Stimulated activated CD4-positive, alpha-beta T cell treated with anti-CD3 and anti-CD28 coated beads, Interleukin-4, amount 100 ng/mL, for 4 hours (primary cell): ENCODE measurements around the gene YIPF5.

Source experiments
- DNase-seq, 2 experiments: peaks; one replicate each; pipeline ENCODE4 v3.0.0-alpha.2; 2020

Gene YIPF5

DNA sequence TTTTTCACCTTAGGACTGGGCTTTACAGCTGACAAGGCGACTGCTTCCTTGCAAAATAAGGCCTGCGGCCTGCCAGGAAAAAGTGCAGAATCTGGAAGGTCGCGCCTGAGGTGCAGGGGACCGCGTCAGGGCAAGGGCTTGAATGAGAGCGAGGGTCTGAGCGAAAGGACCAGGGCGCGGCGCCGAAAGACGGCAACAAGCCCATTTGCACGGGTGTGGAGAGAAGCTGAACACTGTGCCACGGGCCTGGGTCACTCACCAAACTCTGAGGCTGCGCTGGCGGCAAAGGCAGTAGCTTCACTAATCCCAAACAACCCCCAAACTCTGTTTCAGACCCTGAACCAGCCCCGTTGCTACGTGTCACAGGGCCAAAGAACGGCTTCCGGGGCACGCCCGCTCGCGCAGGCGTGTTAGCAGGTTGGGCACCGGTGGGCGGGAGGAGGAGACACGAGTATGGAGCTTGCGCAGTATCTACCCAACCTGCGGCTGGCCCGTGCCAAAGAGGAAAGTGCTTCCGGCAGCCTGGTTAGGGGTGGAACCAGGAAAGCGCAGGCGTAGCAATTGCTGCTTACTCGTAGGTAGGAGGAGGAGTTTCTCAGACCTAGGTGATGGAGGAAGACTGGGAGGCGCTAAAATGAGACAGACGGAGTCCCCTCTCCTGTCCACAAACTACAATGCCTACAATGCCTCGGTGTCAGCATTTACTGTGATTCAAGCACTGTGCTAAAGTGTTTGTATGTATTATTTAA lies at the start of gene YIPF5, which contains the start of gene KCTD16:
YIPF5 (minus strand) TSS at position 384 of the 749 bp plus-strand sequence. CDS start 704 bp downstream, outside the sequence.
KCTD16 (plus strand) TSS at position 598 of the 749 bp plus-strand sequence.
- peak; percentile 93 to 99 for DNase-seq

DNA sequence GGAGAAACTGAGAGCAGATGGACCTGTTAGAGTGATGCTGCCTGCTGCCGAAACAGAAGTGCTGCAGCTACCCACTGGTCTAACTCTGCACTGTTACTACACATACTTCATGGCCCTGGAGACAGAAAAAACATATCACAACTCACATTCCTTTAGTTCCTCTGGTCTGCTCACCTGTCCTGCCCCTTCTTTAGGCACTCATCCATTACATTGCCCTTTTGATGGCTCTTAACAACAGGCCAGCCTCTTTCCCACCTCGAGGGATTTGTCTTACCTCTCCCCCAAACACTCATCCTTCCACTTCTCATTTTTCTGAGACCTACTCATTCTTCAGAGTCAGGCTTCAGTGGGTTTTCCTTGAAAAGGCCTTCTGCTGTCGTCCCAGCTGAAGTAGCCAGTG lies 49.4 kb upstream of the YIPF5 start:
- DNase-seq = no peak

DNA sequence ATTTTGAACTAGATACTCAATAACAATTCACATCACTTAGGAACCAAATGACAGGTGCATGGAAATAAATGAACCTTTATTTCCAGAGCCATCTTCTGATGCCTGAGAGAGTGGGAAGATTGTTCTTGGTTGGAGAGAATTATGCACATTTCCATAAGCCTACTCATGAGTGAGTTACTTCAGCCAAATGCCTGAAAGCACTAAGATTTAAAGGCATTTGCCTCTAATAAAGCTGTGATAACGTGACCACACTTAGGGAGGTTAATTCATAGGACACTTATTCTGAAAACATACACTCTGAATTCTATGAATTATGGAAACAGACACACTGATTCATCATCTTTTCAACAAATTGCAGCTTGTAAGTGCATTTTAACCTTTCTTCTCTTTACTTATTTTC lies 40.2 kb upstream of the YIPF5 start:
- no peak for DNase-seq

DNA sequence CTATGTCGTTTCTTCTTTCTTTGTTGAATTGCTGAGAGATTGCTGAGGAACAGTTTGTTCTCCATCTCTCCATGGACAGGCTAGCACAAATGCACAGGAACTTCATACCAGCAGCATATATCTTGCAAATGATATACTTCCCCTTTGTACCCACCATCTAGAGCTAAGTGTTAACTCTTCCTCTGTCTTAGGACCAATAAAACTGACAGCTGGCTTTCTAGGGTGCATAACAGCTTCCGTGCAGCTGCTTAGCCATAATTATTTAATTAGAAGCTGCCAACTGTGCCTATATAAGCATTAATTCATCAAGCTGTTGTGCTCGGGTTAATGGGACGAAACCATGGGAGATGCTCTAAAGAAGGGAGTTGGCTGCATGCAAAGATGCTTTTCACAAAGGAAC lies 38.9 kb upstream of the YIPF5 start:
- DNase-seq = no peak

DNA sequence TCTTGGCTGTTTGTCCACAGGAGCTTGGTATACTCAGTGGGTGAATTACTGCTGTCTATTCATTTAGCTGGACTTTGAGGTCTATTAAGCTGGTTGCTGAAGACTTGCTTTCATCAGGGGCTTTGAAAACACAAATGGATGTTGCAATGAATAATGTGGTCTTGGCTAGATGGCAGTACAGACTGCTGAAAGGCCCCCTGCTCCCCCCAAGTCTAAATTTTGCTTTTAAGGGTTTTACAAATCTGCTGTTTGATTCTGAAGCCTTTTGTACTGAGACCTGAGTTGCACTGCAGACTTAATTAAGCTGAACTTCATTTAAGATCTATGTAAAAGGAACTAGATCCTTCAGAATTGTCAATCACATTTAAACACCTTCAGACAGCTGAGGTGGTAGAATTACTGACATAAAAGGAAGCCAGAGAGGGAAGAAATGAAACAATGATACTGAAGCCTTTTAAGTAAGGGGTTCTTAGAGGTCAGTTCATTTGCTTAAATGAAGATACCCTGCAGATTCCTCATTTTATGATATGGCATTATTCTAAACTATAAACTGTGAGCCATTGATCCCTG lies 37.5 kb upstream of the YIPF5 start:
- no peak for DNase-seq

DNA sequence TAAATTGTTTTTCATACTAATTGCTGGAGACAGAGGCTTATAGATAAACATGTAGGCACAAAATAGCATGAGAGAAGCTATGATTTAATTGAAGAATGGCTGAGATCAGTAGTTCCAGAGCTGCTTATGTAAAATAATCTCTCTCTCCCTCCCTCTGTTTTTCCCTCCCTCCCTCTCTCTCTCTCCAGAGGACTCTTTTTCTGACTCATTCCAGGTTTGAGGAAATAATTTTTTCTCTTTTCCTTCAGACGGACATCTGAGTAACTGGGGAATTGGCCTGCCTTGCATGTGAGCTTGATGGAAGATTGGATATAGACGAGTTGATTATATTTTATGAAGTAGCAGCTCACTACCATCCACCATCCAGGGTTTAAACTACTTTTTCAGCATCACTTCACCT lies 35.7 kb upstream of the YIPF5 start:
- no peak for DNase-seq

DNA sequence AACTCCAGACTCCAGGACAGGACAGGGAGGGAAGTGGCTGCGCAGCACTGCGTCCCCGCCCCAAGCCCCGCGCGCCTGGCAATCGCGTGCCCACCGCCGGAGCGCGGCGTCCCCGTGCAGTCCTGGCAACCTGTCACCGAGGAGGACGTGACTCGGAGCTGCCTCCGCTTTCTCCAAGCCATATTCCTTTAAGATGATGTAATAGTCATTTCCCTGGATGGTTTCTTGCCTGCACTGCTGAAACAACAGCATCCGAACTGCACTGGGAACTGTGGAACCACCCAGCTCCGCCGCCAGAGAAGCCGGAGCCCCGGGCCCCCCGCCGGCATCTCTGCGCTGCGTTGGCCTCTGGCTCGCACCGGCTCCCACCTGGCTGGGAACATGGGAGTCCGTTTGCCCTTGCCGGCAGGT lies 34.7 kb upstream of the YIPF5 start:
- no peak for DNase-seq

DNA sequence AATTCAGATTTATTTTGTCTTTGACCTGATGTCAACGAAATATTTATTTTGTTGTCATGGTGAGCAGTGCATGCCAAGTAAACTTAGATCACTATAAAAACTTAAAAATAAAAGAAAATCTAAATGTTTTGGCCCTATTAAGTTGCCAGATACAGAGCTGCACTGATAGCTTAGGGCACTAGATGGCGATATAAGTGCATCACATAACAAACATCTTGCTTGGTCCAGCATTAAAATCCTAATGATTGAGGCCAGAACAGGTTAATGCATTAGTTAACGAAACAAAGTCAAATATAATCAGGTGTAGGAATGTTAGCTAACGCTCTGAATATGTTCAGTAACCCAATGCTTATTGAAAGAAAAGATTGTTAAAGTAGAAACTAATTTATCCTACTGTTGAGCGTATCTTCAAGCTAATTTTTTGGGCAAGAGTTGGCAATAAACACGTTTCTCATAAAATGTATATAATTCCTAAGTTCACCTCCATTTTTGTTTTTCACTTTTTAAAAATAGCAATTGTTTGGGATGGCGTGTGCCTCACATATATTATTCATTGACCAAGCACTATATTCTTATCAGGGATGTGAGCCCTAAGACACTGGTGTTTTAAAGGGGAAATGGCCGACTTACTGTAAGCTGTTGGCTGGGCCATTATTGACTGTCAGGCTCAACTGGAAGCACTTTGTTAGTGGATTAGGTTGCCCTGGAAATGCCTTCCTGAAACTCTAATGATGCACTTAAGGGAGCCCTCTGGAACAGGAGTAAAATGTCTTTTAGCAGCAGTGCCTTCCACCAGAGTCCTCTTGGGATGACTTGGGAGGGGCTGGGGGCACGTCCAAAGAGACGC lies 33.5 kb upstream of the YIPF5 start:
- DNase-seq = peak in 1 of 2 experiments; percentile 21

DNA sequence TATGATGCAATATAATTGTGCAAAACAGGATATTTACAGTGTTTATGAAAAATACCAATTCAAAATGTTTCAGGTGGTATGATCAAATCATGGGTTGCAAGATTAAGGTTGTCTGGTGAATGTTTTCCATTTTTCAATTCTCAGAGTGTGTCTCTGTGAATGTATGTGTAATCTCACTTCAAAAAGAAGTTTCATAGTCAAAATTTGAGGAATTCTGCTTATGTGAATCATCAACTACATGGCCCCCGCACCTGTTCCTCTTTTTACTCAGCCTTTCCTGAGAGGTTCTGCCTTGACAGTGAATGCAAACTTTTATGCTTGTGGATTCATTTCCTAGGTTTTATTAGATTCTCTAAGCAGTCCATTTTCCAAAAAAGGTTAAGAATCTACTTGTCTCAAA lies 32.3 kb upstream of the YIPF5 start:
- no peak for DNase-seq

DNA sequence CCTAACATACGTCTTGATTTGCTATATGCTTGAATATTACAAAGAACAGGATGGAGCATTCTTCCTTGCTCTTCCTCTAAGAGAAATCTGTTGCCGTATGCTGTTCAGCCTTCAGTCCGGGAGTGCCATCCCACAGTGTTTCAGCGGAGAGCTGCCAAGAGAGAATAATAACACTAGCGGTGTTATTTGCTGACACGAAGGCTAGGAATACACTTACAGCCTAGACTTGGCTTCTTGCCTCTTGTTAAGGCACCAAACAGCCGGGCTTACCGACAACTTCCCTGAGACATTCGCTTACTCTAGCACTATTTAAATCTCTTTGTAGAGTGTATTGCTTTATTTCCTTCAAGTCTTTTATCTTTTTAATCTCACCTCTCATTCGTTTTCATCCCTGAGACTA lies 31.6 kb upstream of the YIPF5 start:
- DNase-seq = no peak

DNA sequence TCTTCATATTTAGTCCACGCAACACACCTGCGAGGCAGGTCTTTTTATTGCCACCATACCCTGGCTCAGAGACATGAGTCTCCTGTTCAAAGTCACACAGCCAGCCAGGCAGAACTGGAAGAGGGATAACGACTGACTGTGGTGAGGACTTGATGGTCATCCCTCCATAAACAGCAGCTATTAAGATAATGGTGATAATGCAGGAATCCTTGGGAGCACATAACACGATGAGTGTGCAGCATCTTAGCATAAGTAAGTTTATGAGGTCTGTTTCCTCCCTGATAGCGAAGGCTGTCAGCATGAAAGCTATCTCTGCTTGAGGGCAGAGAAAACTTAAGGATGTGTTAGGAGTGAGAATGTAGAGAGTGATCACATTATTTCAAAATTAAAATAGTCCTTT lies 31.1 kb upstream of the YIPF5 start:
- DNase-seq = no peak

DNA sequence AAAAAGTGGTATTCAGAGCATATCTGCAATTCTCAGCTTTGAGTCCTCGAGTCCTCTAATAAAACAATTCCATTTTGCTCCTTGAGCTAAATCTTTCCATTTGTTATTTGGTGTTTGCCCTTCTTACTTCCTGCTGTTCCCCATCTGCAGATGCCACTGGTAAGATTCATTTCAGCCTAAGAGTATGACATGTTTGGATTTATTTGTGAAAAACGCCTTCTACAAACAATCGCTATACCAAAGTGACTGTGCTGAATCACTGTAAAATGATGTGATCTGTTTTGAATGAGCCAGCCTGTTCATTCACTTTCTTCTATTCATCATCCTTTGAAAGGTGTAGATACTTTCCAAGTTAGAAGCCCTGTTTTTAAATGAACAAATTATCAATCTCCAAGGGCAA lies 27.9 kb upstream of the YIPF5 start:
- no peak for DNase-seq

DNA sequence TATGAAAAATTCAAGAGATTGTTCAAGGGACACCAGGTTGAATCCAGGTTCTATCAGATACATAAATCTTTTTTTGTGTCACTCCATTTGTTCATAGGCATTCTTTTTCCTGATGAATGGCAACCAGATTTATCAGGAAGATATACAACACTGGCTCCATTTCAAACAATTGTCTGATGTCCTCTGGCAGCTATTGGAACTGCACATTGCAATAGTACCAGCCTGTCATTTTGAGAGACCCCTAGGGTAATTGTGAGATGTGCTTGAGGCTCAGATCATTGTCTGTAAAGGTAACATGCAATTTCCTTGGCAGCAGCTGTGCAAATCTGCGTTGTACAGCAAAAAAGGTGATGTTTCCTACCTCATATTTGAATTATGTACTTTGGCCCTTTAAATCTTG lies 26.2 kb upstream of the YIPF5 start:
- DNase-seq = no peak

DNA sequence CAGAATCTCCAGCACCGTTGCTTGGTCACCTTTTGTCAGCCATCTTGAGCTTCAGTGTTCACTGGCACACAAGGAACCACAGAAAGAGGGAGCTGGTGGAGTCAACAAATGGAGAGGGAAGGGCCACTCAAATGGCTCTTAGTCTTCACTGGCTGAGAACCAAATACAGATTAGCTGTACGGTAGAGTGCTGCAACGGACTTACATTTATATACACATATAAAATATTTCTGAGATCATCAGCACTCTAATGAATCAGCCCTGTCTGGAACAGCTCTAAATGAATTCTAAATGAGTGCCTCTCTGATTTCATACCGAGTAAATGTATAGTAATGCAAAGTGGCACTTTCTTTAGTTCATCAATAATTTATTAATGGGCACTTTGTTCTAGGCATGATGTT lies 25.0 kb upstream of the YIPF5 start:
- no peak for DNase-seq

DNA sequence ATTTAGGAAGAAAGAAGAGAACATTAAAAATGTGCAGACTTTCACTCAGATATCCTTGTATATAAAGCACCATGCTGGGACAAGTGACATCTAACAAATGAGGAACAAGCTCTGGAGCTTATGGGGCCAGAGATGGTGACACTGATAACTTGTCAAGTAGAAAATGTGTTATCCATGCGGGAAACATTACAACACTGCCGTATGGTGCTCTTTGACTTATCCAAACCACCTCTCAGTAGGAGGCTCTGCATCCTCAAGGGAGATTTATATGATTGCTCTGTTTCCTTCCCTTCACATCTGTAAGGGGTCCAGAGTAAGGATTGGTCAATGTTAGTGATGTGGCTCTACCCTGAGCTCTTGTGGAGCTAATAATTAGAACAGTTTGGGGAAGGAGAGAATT lies 23.7 kb upstream of the YIPF5 start:
- no peak for DNase-seq

DNA sequence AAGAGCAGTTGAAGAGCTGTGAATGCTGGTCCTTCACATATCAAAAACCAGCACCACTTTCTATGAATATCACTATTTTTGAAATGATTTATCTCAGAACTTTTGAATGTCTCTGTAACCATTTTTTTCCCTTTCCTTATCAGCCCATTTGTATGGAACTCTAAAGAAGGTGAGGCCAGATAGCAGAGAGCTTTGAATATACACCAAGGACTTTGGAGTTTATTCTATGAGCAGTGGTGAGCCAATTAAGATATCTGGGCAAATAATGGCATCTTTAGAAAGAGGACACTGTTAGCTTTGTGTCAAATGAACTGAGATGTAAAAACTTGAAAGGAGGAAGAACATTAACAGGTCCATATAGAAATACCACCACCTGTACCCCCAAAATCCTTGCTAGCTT lies 22.2 kb upstream of the YIPF5 start:
- DNase-seq = no peak

DNA sequence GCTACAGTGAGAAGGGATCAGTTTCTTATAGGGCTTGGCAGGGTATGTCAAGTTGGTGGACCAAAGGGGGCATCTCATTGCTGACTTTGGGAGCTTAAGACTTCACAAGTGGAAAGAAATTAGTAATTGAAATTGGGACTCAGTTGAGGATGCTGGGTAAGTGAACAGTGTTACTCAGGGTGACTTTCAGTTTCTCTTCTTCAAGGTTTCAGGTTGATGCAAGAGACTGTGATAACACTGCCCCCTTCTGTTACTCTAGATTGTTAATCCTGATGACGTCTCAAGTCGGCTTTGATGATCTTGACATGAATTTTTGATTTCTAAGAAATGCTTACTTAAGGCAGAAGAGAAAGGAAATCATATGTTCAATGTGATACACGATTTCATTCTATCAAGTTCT lies 21.5 kb upstream of the YIPF5 start:
- peak in 1 of 2 experiments; percentile 45 for DNase-seq

DNA sequence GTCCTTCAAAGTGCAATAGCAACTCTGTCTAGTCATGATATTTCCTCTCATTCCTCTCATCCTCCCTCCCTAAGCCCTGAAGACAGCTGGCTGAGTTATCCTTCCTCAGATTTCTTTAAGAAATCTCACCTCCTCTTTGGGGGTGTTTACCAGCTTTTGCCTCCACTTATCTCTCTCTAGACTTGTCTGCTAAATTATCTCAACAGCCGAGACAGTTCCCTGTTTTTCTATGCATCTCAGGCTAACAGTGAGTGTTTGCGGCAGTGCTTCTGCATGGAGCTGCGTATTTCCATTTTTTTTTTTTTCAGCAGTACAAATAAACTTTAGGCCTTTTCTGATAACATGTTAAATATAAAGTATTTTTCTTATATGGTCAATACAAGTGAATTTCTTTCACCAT lies 21.1 kb upstream of the YIPF5 start:
- DNase-seq = no peak

DNA sequence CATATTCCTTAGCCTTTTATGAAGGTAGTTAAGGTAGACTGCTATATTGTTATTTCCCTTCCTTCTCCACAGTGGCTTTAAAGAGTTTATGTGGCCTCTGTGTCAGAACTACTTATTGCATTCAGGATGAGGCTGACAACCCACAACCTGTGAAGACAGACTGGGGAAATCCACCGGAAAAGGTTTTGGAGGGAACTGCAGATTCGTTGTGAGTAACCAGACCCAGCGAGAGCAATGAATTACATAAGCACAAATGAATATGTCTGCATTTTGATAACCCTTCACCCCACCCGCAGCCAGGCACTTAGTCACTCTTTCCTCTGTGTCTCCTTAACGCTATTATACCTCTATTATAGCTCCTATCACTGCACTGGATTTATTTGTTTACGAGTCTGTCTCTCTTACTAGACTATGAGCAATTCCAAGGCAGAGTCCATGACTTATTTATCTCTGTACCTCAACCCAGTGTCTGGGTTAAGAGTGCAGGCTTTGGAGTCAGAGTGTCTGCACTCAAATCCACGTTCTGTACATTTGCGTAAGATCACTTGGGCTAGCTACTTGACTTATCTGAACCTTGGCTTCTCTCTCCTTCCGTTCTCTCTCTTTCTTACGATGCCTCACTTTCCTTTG lies 19.5 kb upstream of the YIPF5 start:
- peak; percentile 52 to 88 for DNase-seq

DNA sequence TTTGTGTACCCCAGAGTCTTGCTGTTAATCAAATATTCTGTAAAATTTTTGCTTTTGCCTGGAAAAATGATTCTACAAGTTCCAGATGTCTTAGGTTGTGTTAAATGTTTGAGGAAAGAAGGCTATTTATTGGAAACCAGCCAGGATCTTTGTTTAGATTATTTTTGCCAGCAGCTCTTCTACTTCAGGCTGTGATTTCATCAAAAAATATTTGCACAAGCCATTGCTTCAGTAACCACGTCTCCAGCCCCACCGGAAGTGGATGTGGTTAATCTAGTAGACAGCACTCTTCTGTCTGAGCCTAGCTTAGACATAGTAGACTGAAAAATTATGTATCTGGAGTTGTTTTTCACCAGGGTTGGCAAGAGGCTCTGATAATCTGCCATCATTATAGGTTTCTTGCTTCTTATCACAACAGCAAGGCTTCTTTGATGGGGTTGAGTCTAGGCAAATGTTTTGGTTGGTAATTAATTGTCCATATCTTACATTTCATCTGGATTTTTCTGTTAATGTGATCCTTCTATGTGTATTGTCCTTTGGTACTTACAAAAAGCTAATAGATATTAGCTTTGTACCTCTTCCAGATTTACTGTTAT lies 17.3 kb upstream of the YIPF5 start:
- DNase-seq = peak; percentile 35 to 79

DNA sequence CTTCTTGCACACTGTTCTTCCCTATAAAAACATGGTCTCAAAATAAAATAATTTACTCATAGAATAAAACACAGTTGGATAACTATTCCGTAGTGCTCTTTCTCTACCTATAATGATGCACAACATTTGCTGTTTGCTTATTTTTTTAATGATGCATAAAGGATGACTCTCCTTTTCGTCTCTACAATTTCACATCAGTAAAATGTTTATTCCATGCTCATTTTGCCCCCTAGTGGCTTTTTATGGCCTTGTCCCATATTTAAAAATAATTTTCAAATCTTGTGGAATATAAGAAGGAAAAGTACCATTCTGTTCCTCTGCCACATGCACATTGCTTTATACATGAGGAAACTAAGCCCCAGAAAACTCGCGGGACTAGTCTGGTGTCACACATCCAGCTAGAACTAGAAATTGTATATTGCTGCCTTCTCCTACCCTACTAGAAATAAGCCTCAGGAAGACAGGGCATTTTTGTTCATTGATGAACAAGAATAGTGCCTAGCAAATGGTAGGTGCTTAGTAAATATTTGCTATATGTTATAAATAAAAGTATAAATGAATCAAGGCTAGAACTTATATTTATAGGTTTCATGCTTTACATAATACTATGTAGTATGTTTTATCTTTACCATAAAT lies 12.9 kb upstream of the YIPF5 start:
- DNase-seq = no peak

DNA sequence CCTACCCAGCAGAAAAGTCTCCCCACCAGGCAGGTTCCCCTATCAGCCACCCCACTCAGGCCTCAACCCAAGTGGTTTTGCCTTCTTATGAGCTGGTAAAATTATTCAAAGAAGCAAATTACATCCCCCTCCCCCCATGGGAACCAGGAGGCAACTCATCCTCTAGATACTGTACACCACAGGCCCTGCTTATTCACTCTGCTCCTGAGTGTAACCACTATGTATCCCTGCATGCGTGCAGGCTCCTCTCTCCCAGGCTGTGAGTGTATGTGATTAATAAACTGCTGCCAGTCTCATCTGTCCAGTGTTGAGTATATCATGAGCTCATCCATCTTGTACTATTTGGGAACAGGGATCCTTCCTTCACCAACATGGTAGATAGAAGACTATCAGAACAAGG lies 8.8 kb upstream of the YIPF5 start:
- DNase-seq = no peak
